ENCODE data around the gene PLAC9.
"Not testable (repeated sequence)": the region's sequence is repeated elsewhere in the genome, so short reads cannot be mapped to it uniquely, and the experiment has no call there.

GRCh38 chr10:80098272-80098671 is 34.3 kb upstream of the PLAC9 start:
- TF ChIP-seq POLR2A, CTCF (IDR thresholded peaks at IDR 0.05): not testable (repeated sequence)

Data from Peyer's patch (tissue), 4 donors.